Measurements from ENCODE around the gene GABPB1. TPM values are rescaled to one million over a fixed set of nuclear protein-coding genes. Genes with fewer than 3 reads are reported as not detected.

Gene GABPB1
- polyA plus RNA-seq, 3 donors = 3.5 to 15.4 (median 6.7) TPM

DNA sequence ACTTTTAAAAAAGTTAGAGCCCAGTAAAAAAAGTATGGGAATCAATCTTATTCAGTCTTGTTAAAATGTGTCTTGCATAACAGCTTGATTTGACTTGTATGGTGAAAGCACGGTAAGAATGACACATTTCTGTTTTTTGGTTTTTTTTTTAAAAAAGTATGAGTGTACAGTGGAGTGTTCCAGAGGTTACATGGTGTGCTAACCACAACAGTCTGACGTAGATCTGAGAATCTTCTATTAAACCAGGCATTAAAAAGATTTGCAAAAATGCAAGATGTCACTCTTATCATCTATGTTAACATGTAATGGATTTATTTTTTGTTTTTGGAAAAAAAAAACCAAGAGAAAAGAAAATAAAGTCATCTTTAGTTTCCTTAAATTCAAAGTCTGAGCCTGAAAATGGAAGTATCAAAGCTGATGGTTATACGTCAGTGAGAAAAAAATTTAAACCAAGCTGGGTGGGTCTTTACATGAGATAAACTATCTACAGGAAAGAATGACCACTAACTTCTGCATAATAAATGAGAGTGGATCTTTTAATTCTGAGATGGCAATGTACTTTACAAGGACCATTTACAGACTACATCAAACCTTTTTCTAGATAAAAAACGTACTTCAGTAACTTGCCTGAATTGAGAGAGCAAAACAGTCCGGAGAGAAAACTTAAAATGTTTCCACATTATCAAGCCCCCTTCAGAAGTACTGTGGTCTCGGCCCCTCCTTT is 1.6 kb downstream of the GABPB1 start:
- H3K27ac ChIP-seq (ENCODE audit: low read depth, low read length) = no peak overlapping the region
- 1 to 3% (median 2%) methylated on average over 6 of the region's 6 CpGs for WGBS, 3 donors

DNA sequence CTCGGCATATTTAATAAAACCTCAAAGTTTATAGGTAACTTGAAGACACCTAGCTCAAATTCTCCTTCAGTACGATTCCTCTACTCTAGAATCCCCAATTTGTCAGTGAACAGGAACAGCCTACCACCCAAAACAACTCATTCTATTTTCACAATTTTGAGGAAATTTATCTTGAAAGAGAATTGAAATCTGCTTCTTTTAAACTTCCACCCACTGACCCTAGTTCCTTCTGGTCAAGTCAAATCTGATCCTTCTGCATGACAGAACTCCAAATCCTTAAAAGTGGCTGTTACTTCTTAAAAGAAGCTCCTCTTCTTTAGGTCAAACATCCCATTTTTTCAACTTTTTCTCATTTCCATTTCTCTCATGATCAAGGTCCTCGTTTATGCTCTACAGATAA is 4.4 kb downstream of the GABPB1 start:
- WGBS, 3 donors = 64 to 80% (median 67%) methylated on average over 3 of the region's 3 CpGs
- no peak overlapping the region for H3K27ac ChIP-seq (ENCODE audit: low read depth, low read length)

DNA sequence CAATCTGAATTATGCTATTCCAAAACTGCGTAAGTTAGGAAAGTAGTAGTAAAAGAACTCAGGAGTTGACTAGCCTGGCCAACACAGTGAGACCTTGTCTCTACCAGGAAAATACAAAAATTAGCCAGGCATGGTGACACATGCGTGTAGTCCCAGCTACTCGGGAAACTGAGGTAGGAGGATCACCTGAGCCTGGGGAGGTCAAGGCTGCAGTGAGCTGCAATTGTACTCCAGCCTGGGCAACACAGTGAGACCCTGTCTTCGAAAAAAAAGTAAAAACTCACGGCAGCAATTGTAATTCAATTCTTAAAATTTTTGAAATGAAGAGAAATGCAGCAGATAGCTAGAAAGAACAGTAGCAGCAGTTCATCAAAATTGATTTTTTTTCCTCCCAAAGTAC is 9.7 kb downstream of the GABPB1 start:
- 90 to 96% (median 94%) methylated on average over 5 of the region's 5 CpGs for WGBS, 3 donors
- H3K27ac ChIP-seq (ENCODE audit: low read depth, low read length) = no peak overlapping the region

DNA sequence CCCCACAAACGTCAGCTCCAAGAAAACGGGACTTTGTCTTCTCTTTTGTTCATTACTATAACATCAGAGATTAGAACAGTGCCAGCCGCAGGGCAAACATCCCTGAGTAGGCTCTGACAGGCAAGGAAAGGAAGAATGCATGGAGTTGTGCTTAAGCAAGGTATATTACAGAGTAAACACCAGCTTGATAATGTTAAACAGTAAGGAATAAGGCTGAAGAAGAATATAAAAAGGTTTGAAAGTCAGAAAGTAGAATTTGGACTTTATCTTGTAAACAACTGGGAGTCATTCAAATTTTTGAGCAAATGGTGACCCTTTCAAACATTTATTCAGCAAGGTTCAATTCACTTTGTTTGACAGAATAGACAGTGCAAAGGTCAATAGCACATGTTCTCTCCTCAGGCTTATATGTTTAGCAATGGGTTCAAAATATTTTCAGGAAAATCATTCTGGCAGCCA is 11.0 kb downstream of the GABPB1 start:
- no peak overlapping the region for H3K27ac ChIP-seq (ENCODE audit: low read depth, low read length)
- 46 to 90% (median 83%) methylated on average over 3 of the region's 3 CpGs for WGBS, 3 donors

DNA sequence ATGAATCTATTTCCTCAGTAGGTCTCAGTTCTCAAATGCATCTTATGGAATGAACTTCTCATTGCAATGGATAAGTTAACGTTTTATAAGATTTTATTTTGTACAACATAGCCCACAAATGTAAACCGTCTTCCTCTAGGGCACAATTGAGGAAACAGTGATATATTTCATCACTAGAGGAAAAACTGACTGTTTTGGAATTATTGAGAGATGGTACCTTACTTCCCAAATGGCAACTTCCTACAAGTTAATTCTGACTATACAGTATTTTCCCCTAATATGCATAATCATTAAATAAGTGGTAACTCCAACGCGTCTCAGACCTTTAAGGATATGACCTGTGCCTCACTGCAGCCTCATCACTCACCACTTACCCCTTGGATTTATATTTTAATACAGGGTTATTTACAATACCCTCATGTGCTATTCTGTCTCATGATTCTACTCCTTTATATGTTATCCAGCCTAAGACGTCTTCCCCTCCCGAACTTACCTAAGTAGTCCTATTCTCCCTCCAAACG is 13.3 kb downstream of the GABPB1 start:
- WGBS, 3 donors = 69 to 89% (median 84%) methylated on average over 7 of the region's 7 CpGs
- no peak overlapping the region for H3K27ac ChIP-seq (ENCODE audit: low read depth, low read length)

DNA sequence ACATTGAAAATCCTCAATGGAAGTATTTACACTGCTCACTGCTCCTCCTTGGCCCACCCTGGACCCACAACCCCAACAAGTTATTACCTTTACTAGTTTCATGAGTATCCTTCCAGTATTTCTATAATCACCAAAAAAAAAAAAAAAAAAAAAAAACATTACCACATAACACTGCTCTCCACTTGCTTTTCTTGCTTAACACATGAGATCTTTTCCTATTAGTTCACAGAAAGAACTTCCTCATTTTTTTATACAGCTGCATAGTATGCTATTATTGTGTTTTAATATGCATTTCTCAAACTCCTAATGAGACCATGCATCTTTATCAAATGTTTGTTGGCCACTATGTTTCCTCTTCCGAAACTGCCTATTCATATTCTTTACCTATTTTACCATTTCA is 14.6 kb downstream of the GABPB1 start:
- 81 to 95% (median 86%) methylated on average over 1 of the region's 1 CpG for WGBS, 3 donors
- no peak overlapping the region for H3K27ac ChIP-seq (ENCODE audit: low read depth, low read length)

DNA sequence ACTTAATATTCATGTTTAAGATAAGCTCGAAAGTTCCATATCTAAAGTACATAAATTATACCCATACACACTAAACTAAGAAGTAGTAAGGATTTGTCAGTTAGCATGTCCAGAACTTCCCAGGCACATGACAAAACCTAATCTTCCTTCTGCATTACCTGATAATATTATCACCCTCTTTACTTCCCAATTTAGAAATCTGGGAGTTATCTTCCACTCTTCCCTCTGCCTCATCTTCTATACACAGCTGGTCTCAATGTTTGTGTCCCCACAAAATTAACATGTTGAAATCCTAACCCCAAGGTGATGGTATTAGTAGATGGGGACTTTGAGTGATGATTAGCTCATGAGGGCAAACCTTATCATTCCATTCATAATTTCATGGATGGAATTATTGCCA is 15.3 kb downstream of the GABPB1 start:
- WGBS, 3 donors = 50 to 88% (median 88%) methylated on average over 1 of the region's 1 CpG
- no peak overlapping the region for H3K27ac ChIP-seq (ENCODE audit: low read depth, low read length)

DNA sequence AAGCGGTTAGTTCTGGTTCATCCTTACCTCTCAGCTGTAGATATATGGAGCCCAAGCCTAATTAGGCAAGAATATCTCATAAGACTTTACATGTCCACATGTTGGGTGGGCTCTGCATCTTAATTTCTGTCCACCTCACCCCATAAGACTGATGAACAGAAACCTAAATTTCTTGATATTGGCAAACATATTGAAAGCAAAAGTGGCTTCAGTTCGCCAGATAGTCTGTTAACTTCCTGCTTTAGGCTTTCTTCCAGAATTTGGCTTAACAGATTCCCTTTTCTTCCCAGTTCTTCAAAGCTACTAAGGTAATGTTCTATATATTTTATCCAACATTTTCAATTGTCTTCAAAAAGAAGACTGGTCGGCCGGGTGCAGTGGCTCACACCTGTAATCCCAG is 19.7 kb downstream of the GABPB1 start:
- WGBS, 3 donors = 90 to 95% (median 92%) methylated on average over 4 of the region's 4 CpGs
- H3K27ac ChIP-seq (ENCODE audit: low read depth, low read length) = no peak overlapping the region

DNA sequence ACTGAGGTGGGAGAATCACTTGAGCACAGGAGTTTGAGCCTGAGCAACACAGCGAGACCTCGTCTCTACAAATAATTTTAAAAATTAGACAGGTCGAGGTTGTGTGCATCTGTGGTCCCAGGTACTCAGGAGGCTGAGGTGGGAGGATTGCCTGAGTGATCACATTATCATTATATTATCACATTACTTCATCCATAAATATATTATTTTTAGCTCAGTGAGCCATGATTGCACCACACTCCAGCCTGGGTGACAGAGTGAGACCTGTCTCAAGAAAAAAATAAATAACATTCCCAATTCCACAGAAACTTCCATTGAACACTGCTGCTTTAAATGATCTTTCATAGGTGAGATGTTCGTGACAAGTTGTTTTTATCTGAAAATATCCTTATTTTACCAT is 21.8 kb downstream of the GABPB1 start:
- H3K27ac ChIP-seq (ENCODE audit: low read depth, low read length) = no peak overlapping the region
- 94 to 98% (median 97%) methylated on average over 4 of the region's 4 CpGs for WGBS, 3 donors

DNA sequence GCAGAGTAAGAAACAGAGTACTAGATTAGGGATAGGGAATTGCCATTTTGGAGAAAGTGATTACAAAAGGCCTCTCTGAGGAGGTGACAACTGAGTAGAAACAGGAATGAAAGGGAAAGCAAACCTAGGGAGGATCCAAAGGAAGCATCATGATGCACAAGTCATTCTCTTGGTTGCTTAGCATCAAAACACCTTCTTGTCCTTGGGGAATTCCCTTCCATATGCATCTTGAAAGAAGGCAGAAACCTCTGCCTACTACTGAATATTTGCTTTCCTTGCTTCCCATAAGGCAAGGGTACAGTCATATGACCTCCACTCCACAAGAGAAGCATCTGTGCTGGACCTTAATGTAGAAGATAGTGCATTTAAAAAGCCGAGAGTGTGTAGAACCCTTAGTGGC is 24.1 kb downstream of the GABPB1 start:
- WGBS, 3 donors = 93 to 100% (median 99%) methylated on average over 1 of the region's 1 CpG

DNA sequence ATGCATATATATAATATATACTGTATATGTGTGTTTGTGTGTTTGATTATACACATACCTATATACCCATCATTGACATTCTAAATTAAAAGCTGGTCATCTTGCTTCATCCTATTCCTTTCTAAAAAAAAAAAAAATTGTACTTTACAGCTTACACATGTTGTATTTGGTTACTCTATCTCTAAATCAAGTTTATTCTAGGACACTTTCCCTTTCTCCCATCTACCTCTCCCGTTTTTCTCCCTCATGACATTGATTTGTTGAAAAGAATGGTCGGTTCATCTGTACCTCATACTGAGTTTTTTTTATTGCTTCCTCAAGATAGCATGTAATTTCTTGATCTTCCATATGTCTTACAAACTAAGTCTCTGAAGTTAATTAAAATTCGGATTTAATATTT is 26.9 kb downstream of the GABPB1 start:
- no peak overlapping the region for H3K27ac ChIP-seq (ENCODE audit: low read depth, low read length)
- WGBS, 3 donors = 78 to 95% (median 94%) methylated on average over 3 of the region's 3 CpGs

More for the DNA sequence above, 24.1 kb downstream of the GABPB1 start:
- no peak overlapping the region for H3K27ac ChIP-seq (ENCODE audit: low read depth, low read length)

DNA sequence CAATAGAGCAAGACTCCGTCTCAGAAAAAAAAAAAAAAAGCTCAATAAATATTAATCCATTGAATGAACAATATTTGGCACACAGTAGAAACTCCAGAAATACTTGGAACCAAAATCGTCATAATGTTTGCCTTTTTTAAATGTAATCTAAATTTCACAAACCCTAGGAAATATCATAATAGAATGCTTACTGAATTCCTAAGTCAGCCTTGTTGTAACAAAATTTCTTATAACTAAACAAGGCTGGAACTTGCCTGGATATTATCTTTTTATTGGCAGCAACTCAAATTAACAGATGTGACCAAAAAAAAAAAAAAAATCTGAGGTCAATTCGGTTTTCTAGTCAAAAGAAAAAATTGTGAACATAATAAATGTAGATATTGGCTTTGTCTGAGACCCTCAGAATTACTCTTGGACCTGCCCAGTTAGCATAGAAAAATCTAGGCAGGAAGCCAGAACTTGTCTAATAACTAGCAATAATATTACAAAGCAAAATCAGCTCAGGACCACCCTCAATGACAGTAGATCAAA is 33.3 kb downstream of the GABPB1 start:
- 34 to 54% (median 38%) methylated on average over 3 of the region's 3 CpGs for WGBS, 3 donors
- H3K27ac ChIP-seq (ENCODE audit: low read depth, low read length) = no peak overlapping the region

DNA sequence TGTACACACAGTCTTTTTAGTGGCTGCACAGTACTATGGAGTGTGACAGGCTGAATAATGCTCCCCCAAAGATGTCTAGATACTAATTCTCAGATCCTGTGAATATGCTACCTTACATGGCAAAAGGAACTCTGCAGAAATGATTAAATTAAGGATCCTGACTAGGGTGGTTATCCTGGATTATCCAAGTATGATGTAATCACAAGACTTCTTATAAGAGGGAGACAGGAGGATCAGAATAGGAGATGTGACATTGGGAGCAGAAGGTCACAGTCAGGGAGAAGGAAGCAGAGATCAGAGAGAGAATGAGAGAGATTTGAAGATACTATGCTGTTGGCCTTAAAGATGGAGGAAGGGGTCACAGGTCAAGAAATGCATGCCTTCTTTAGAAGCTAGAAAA is 34.5 kb downstream of the GABPB1 start:
- H3K27ac ChIP-seq (ENCODE audit: low read depth, low read length) = no peak overlapping the region

DNA sequence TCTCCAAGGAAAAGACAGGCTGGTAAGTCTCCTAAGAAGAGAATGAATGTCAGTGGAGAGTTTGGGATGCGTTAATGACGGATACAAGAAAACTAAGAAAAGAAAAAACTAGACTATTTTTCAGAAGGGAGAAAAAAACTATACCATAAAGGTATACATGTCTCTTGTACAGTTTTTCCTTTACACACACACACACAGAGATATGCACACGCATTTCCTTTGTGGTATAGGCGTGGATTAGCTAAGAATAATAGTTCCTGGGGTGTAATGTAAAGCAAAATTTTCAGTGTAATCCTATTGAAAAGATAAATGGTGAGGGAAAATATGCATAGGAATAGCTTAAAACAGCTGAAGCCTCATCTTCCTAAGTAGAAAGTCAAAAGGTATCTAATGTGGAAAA is 36.3 kb downstream of the GABPB1 start:
- 68 to 86% (median 79%) methylated on average over 4 of the region's 4 CpGs for WGBS, 3 donors
- H3K27ac ChIP-seq (ENCODE audit: low read depth, low read length) = no peak overlapping the region

DNA sequence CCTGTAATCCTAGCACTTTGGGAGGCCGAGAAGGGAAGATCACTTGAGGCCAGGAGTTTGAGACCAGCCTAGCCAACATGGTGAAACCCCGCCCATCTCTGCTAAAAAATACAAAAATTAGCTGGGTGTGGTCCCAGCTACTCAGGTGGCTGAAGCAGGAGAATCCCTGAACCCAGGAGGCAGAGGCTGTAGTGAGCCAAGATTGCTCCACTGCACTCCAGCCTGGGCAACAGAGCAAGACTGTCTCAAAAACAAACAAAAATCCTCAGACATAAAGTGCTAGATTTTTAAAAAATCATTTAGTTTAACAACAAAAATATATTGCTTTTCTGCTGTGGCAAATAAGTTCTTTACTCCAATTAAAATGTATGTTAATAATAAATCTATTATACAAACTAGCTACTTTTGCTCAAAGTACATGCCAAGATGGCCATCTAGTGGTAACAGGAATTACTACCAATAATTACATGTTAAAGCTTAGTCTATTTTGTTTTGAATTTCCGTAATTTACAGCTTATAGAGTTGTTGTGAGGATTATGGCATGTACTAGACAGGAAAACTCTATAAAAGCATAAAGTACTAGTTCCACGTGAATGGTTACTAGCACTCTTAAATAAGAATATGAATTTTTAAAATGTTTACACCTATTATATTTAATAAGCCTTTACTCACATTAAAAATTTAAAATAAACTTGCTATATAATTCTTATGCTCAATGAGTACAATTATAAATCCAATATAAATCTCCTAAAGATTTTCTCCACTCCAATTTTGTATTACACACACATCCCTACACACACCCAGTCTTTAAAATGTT is 39.0 kb downstream of the GABPB1 start:
- WGBS, 3 donors = 50 to 56% (median 54%) methylated on average over 4 of the region's 4 CpGs
- H3K27ac ChIP-seq (ENCODE audit: low read depth, low read length) = no peak overlapping the region

DNA sequence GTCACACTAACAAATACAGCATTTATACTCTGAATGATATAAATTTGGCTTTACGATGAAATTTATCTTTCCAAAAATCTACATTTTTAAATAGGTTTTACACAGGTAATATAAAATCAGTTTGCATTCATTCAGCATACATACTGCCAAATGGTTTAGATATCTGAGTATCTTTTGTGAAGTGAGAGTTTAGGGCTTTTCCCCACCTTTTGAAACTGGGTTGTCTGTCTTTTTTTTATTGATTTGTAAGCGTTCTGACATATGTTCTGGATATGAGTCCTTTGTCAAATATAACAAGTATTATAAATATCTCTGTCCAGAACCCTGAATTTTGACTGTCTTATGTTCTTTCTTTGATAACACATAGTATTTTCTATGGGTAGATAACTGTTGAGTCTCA is 42.4 kb downstream of the GABPB1 start:
- no peak overlapping the region for H3K27ac ChIP-seq (ENCODE audit: low read depth, low read length)
- 85 to 96% (median 93%) methylated on average over 2 of the region's 2 CpGs for WGBS, 3 donors

DNA sequence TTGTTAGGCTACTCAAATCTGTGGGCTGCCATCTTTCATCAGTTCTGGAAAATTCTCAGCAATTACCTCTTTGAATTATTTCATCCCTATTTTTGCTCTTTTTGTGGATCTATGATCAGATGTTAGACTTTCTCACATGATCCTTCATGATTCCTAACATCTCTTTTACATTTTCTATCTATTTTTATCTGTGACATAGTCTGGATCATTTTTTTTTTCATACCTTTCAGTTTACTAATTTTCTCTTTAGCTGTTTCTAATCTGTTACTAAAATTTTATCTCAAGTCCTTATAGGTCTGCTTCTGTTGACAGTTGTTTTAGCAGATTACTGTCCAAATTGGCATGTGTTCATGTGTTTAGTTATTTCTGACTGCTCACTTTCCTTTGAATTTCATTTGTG is 47.2 kb downstream of the GABPB1 start:
- no peak overlapping the region for H3K27ac ChIP-seq (ENCODE audit: low read depth, low read length)

DNA sequence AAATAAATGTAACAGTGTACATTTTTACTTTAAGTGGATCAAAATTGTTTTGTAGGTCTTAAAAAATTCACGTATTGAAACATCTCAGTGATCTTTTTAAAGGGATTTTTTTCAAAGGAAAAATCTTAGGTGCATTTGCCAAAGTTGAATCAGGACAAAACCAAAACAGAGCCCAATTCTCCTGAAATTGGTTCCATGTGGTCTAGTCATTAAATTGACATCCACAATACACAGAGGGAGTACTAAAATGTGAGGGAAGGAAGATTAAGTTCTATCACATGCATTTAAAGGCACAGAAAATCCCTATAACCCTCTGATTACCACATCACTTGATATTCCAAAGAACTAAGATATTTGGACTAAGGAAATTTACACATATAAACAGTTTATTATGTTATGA is 50.2 kb downstream of the GABPB1 start:
- 71 to 81% (median 73%) methylated on average over 1 of the region's 1 CpG for WGBS, 3 donors
- no peak overlapping the region for H3K27ac ChIP-seq (ENCODE audit: low read depth, low read length)

DNA sequence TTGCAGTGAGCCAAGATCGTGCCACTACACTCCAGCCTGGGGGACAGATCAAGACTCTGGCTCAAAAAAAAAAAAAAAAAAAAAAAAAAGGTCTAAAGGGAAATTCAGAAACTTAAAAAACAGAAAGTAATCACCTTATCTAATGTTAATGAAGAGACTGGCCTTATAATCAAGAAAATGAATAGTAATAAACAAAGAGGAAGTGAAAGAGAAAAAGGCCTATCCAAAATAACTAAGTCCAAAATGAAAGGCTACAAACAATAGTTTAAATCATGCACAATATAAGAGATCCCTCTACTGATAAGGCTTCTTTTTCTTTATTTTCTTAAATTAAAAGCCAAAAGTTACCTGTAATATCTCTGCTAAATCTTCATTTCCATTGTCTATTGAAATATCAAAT is 52.4 kb downstream of the GABPB1 start:
- no peak overlapping the region for H3K27ac ChIP-seq (ENCODE audit: low read depth, low read length)
- WGBS, 3 donors = 94 to 100% (median 97%) methylated on average over 1 of the region's 1 CpG
